K562 (cell line): ENCODE data around the gene RERE. TPM values are rescaled to one million over a fixed set of nuclear protein-coding genes. Genes with fewer than 3 reads are reported as not detected.
A peak's percentile ranks its signal among the peaks of the same experiment; 100 is the strongest.

Source experiments
- BMI1 ChIP-seq: fragments of 150-350 bp; IDR thresholded peaks from 2 replicates; pipeline ENCODE4 v1.6.1; 2014; ENCODE audit warnings: low read length
- HDAC1 ChIP-seq, 2 experiments: fragments of 450-650 bp; IDR thresholded peaks; 2 replicates each; pipeline ENCODE4 v1.6.1; 2016 to 2017; ENCODE audit warnings: inconsistent platforms in 1 of 2, mild to moderate bottlenecking in 1 of 2, moderate library complexity in 1 of 2
- HOXB6 ChIP-seq: fragments of 250-450 bp; sonication (Bioruptor Pico); IDR thresholded peaks from 2 replicates; pipeline ENCODE4 v1.5.1; 2022; ENCODE audit warnings: mild to moderate bottlenecking, borderline replicate concordance
- POLR2AphosphoS5 ChIP-seq: IDR thresholded peaks from 2 replicates; pipeline ENCODE4 v1.6.1; 2011; ENCODE audit warnings: mild to moderate bottlenecking, low read depth, low read length, moderate library complexity; ENCODE audit not compliant: control insufficient read depth, insufficient read depth
- POLR3A ChIP-seq: IDR thresholded peaks from 2 replicates; pipeline ENCODE4 v1.6.1; 2011; ENCODE audit warnings: borderline replicate concordance, mild to moderate bottlenecking, moderate library complexity; ENCODE audit not compliant: insufficient read length, insufficient read depth; ENCODE audit errors: extremely low read depth
- PRMT5 ChIP-seq: sonication (generic); formaldehyde crosslinking; IDR thresholded peaks from 2 replicates; pipeline ENCODE4 v1.5.0; 2020; ENCODE audit warnings: missing genetic modification reagents
- RFX7 ChIP-seq: fragments of 250-450 bp; sonication (Bioruptor Pico); IDR thresholded peaks from 2 replicates; pipeline ENCODE4 v1.5.1; 2021; ENCODE audit warnings: mild to moderate bottlenecking
- YY1 ChIP-seq, 3 experiments: IDR thresholded peaks; 2 replicates each; pipeline ENCODE4 v1.6.1; 2011; ENCODE audit warnings: low read length in 2 of 3, mild to moderate bottlenecking in 2 of 3, moderate library complexity in 2 of 3, borderline replicate concordance in 1 of 3, control low read depth in 1 of 3, low read depth in 1 of 3; ENCODE audit not compliant: insufficient read depth in 3 of 3, insufficient replicate concordance in 2 of 3, control insufficient read depth in 1 of 3, insufficient read length in 1 of 3; ENCODE audit errors: extremely low read depth in 1 of 3
- polyA plus RNA-seq, 8 experiments: library from polyadenylated mRNA; depleted of rRNA in 4 of 8; stranded (reverse) in 5 of 8; unstranded in 3 of 8; fragments of >200 nt; fragmentation: Nextera tagmentation in 2 of 8; fragmentation: Illumina TruSeq in 1 of 8; extraction: Ambion mirVana in 2 of 8; extraction: Trizol in 1 of 8; gene quantifications; 2 replicates each; pipeline versions ENCODE4 v1.2.1 to v1.2.3, GENCODE V29; 2011 to 2014; ENCODE audit warnings: inconsistent platforms in 1 of 8, missing spikeins in 1 of 8
- total RNA-seq, 7 experiments: library from RNA; depleted of rRNA in 6 of 7; stranded (reverse); fragments of >200 nt in 6 of 7; fragmentation: Illumina TruSeq in 2 of 7; extraction: Trizol in 2 of 7; gene quantifications; 2 replicates each; pipeline versions ENCODE4 v1.2.1 to v1.2.3, GENCODE V29; 2011 to 2021; ENCODE audit warnings: low replicate concordance in 1 of 7
- TF ChIP-seq, protein P1 (sequence below): fragments of 450-650 bp; IDR thresholded peaks from 2 replicates; pipeline ENCODE4 v1.6.1; 2016; ENCODE audit warnings: missing biosample characterization, missing genetic modification characterization
- TF ChIP-seq, protein P2 (sequence below): fragments of 200-600 bp; sonication (generic); IDR thresholded peaks from one replicate; pipeline ENCODE4 v1.6.1; 2012; ENCODE audit warnings: mild to moderate bottlenecking, low read depth, low read length, inconsistent platforms
- TF ChIP-seq, protein P3 (sequence below): sonication (generic); formaldehyde crosslinking; IDR thresholded peaks from 2 replicates; pipeline ENCODE4 v1.8.1; 2022; ENCODE audit warnings: missing genetic modification reagents

Gene RERE
- total and polyA plus RNA-seq, 9 of the 15 experiments (the other 6 are each of a cell fraction or from before 2014, with no cell fraction given), result 3.0 to 51.5 (median 13.4) TPM

DNA sequence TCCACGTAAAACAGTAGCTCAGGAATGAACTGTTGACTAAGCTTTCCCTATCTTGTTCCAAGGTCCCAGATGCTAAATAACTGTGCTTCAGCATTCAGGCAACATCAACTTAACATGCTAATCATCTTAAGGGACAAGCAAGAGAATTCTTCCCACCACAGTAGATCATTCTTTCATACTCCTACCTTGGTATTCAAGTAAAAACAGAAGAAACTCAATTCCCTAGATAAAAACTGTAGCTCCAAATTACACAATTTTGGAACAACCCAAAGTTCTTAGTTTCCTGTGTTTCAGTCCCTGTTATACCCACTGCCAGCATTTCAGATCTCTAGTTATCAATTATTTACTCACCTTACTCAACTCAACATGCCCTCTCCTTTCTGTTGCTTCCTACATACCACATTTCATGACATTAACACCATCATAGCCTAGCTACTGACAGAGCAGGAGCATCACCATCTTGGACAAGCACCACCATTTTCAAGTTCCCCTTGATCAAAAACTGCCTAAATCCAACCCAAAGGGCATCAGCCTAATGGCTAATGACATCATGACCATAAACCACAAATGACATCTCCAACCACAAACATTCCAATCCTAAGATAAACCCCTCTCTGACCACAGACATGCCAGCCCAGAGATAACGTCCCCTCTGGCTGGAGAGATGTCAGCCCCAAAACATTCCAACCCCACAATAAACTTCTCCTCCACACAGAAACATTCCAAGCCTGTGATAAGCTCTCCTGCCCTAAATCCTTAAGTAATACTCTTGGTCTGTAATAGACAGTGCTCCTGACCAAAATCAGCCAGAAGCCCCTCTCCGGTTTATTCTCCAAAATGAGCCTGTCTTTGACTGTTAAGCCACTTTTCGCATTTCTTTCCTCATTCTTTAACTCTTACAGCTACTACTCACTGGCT, 191.2 kb downstream of the RERE start (continued):
- TF ChIP-seq HDAC1 (IDR thresholded peaks at IDR 0.05) (peak in 1 of 2 experiments; percentile 99; a peak in 2 of 4 replicates), POLR2AphosphoS5 (peak; percentile 85), BMI1 (no peak), RFX7 (no peak), HOXB6 (no peak), POLR3A (no peak), YY1 (IDR thresholded peaks at IDR 0.05; ENCODE audit: borderline replicate concordance in 1 of 3, control insufficient read depth in 1 of 3, extremely low read depth in 1 of 3, insufficient read depth in 3 of 3, insufficient read length in 1 of 3, insufficient replicate concordance in 2 of 3, low read depth in 1 of 3, low read length in 2 of 3) (peak in 1 of 3 experiments; percentile 72), PRMT5 (CRISPR knock-in tag) (no peak)
- TF ChIP-seq, protein P1, sequence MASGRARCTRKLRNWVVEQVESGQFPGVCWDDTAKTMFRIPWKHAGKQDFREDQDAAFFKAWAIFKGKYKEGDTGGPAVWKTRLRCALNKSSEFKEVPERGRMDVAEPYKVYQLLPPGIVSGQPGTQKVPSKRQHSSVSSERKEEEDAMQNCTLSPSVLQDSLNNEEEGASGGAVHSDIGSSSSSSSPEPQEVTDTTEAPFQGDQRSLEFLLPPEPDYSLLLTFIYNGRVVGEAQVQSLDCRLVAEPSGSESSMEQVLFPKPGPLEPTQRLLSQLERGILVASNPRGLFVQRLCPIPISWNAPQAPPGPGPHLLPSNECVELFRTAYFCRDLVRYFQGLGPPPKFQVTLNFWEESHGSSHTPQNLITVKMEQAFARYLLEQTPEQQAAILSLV, result peak; percentile 48; the same call in 1 of the 2 replicates
- TF ChIP-seq, protein P2, sequence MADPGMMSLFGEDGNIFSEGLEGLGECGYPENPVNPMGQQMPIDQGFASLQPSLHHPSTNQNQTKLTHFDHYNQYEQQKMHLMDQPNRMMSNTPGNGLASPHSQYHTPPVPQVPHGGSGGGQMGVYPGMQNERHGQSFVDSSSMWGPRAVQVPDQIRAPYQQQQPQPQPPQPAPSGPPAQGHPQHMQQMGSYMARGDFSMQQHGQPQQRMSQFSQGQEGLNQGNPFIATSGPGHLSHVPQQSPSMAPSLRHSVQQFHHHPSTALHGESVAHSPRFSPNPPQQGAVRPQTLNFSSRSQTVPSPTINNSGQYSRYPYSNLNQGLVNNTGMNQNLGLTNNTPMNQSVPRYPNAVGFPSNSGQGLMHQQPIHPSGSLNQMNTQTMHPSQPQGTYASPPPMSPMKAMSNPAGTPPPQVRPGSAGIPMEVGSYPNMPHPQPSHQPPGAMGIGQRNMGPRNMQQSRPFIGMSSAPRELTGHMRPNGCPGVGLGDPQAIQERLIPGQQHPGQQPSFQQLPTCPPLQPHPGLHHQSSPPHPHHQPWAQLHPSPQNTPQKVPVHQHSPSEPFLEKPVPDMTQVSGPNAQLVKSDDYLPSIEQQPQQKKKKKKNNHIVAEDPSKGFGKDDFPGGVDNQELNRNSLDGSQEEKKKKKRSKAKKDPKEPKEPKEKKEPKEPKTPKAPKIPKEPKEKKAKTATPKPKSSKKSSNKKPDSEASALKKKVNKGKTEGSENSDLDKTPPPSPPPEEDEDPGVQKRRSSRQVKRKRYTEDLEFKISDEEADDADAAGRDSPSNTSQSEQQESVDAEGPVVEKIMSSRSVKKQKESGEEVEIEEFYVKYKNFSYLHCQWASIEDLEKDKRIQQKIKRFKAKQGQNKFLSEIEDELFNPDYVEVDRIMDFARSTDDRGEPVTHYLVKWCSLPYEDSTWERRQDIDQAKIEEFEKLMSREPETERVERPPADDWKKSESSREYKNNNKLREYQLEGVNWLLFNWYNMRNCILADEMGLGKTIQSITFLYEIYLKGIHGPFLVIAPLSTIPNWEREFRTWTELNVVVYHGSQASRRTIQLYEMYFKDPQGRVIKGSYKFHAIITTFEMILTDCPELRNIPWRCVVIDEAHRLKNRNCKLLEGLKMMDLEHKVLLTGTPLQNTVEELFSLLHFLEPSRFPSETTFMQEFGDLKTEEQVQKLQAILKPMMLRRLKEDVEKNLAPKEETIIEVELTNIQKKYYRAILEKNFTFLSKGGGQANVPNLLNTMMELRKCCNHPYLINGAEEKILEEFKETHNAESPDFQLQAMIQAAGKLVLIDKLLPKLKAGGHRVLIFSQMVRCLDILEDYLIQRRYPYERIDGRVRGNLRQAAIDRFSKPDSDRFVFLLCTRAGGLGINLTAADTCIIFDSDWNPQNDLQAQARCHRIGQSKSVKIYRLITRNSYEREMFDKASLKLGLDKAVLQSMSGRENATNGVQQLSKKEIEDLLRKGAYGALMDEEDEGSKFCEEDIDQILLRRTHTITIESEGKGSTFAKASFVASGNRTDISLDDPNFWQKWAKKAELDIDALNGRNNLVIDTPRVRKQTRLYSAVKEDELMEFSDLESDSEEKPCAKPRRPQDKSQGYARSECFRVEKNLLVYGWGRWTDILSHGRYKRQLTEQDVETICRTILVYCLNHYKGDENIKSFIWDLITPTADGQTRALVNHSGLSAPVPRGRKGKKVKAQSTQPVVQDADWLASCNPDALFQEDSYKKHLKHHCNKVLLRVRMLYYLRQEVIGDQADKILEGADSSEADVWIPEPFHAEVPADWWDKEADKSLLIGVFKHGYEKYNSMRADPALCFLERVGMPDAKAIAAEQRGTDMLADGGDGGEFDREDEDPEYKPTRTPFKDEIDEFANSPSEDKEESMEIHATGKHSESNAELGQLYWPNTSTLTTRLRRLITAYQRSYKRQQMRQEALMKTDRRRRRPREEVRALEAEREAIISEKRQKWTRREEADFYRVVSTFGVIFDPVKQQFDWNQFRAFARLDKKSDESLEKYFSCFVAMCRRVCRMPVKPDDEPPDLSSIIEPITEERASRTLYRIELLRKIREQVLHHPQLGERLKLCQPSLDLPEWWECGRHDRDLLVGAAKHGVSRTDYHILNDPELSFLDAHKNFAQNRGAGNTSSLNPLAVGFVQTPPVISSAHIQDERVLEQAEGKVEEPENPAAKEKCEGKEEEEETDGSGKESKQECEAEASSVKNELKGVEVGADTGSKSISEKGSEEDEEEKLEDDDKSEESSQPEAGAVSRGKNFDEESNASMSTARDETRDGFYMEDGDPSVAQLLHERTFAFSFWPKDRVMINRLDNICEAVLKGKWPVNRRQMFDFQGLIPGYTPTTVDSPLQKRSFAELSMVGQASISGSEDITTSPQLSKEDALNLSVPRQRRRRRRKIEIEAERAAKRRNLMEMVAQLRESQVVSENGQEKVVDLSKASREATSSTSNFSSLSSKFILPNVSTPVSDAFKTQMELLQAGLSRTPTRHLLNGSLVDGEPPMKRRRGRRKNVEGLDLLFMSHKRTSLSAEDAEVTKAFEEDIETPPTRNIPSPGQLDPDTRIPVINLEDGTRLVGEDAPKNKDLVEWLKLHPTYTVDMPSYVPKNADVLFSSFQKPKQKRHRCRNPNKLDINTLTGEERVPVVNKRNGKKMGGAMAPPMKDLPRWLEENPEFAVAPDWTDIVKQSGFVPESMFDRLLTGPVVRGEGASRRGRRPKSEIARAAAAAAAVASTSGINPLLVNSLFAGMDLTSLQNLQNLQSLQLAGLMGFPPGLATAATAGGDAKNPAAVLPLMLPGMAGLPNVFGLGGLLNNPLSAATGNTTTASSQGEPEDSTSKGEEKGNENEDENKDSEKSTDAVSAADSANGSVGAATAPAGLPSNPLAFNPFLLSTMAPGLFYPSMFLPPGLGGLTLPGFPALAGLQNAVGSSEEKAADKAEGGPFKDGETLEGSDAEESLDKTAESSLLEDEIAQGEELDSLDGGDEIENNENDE, result no peak
- TF ChIP-seq, protein P3, sequence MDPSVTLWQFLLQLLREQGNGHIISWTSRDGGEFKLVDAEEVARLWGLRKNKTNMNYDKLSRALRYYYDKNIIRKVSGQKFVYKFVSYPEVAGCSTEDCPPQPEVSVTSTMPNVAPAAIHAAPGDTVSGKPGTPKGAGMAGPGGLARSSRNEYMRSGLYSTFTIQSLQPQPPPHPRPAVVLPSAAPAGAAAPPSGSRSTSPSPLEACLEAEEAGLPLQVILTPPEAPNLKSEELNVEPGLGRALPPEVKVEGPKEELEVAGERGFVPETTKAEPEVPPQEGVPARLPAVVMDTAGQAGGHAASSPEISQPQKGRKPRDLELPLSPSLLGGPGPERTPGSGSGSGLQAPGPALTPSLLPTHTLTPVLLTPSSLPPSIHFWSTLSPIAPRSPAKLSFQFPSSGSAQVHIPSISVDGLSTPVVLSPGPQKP (CRISPR knock-in tag), result no peak
